ENCODE data around the gene GRIA3.

Gene GRIA3

DNA sequence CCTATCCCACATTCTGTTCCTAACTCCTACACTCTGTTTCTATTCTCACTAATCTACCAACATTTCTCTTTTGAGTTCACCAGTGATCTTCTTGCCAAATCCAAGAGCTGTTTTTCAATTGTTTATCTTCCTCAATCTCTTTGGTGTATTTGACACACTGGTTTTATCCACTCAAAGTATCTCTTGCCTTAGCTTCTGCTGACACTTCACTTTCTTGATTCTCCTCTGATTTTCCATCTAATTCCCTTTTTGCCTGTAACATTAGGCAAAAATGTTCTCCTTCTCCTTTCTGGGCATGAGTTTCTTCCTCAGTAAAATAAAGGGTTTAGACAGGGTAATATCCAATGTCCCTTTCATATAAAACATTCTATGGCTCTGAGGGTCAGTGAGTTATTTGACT, 26.2 kb downstream of the GRIA3 start:
- Histone ChIP-seq H3K23ac (ENCODE audit: low read depth, low read length, poor library complexity) (no peak overlapping the region), H4K8ac (ENCODE audit: low read depth, low read length) (no peak overlapping the region), H2AFZ (ENCODE audit: low read length) (no peak overlapping the region), H3K36me3 (replicated peaks in 1 of 2; ENCODE audit: control insufficient read depth in 2 of 2, insufficient read depth in 2 of 2, low read length in 2 of 2) (no peaks in the 10 kb centered on the region), H2BK5ac (ENCODE audit: low read length) (no peak overlapping the region), H3K4me3 (ENCODE audit: low read length in 2 of 2) (no peak overlapping the region), H3K4me2 (ENCODE audit: insufficient read depth, low read length, poor library complexity, severe bottlenecking) (no peak overlapping the region), H2BK12ac (ENCODE audit: low read length) (no peak overlapping the region), H2AK5ac (ENCODE audit: low read depth, low read length) (no peak overlapping the region), H3K9ac (ENCODE audit: low read depth, low read length, poor library complexity) (no peak overlapping the region), H3K9me3 (replicated peaks in 1 of 2; ENCODE audit: control insufficient read depth in 2 of 2, insufficient read depth in 1 of 2, low read depth in 1 of 2, low read length in 2 of 2) (no peaks in the 10 kb centered on the region), H3K27me3 (ENCODE audit: control insufficient read depth in 3 of 3, insufficient read depth in 3 of 3, low read depth in 1 of 3, low read length in 3 of 3) (no peaks in the 10 kb centered on the region), H3K4me1 (ENCODE audit: control insufficient read depth in 2 of 2, insufficient read depth in 1 of 2, low read depth in 1 of 2, low read length in 2 of 2) (no peaks in the 10 kb centered on the region), H3K18ac (ENCODE audit: low read length) (no peak overlapping the region), H3K4ac (ENCODE audit: low read length) (no peak overlapping the region), H3K27ac (replicated peaks; ENCODE audit: low read length) (no peak overlapping the region), H4K91ac (ENCODE audit: low read depth, low read length, poor library complexity) (no peak overlapping the region), H2BK15ac (ENCODE audit: low read length) (no peak overlapping the region), H3K79me1 (ENCODE audit: low read depth, low read length) (no peaks in the 10 kb centered on the region), H2BK120ac (ENCODE audit: low read depth, low read length) (no peak overlapping the region), H3K14ac (ENCODE audit: low read length) (no peak overlapping the region)
- DNase-seq (ENCODE audit: low spot score) = no peak

DNA sequence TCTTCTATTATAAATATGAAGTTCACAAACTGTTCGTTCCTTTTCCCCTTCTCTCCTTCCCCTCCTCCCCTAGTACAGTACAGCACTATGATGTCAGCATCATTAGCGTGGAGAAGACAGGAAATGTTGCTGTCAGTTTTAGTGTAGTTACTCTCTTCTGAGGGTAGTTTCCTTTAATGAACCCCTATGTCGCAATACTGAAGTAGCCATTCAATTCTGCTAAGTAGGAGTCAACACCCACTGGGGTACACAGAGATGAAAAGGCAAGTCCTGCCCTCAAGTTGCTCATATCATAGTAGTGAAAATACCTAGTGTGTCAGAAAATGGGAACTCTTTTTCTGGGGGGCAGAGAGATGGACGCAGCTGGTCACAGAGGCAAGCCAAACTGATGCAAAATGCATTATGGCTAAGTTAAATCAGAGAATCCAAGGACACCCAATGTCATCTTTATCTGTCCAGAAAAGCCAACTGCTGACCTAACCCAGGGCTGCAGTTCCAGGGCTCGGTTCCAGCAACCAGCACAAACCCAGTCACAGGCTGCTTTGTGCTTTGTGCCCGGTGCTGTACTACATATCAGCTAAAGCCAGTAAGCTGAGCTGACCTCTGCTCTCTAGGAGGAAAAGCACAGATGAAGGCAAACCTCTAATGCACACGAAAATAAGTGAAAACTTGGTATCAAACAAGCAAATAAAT, 31.5 kb downstream of the GRIA3 start:
- no peak overlapping the region for H3K4me3 ChIP-seq (ENCODE audit: low read length in 2 of 2)
- no peak overlapping the region for H3K23ac ChIP-seq (ENCODE audit: low read depth, low read length, poor library complexity)
- no peak overlapping the region for H4K91ac ChIP-seq (ENCODE audit: low read depth, low read length, poor library complexity)
- H2BK5ac ChIP-seq (ENCODE audit: low read length) = no peak overlapping the region
- H2AFZ ChIP-seq (ENCODE audit: low read length) = no peak overlapping the region
- no peak overlapping the region for H2BK15ac ChIP-seq (ENCODE audit: low read length)
- no peak overlapping the region for H3K18ac ChIP-seq (ENCODE audit: low read length)
- WGBS, 2 donors (ENCODE audit: extremely low coverage in 2 of 2, insufficient read length in 2 of 2, insufficient replicate concordance in 1 of 2) = no CpG with 5 or more reads among the region's 7 CpGs
- H3K4ac ChIP-seq (ENCODE audit: low read length) = no peak overlapping the region
- no peak overlapping the region for H3K9ac ChIP-seq (ENCODE audit: low read depth, low read length, poor library complexity)
- peaks cover 0 to 5% of the 10 kb centered on the region in 2 donors for H3K4me1 ChIP-seq (ENCODE audit: control insufficient read depth in 2 of 2, insufficient read depth in 1 of 2, low read depth in 1 of 2, low read length in 2 of 2)
- no peaks in the 10 kb centered on the region for H3K9me3 ChIP-seq (replicated peaks in 1 of 2; ENCODE audit: control insufficient read depth in 2 of 2, insufficient read depth in 1 of 2, low read depth in 1 of 2, low read length in 2 of 2)
- no peaks in the 10 kb centered on the region for H3K36me3 ChIP-seq (replicated peaks in 1 of 2; ENCODE audit: control insufficient read depth in 2 of 2, insufficient read depth in 2 of 2, low read length in 2 of 2)
- H3K14ac ChIP-seq (ENCODE audit: low read length) = no peak overlapping the region
- H3K27me3 ChIP-seq (ENCODE audit: control insufficient read depth in 3 of 3, insufficient read depth in 3 of 3, low read depth in 1 of 3, low read length in 3 of 3) = peaks cover 0 to 6% (median 0%) of the 10 kb centered on the region in 3 experiments
- H2BK12ac ChIP-seq (ENCODE audit: low read length) = no peak overlapping the region
- no peak overlapping the region for H4K8ac ChIP-seq (ENCODE audit: low read depth, low read length)
- DNase-seq (ENCODE audit: low spot score) = no peak
- no peak overlapping the region for H2AK5ac ChIP-seq (ENCODE audit: low read depth, low read length)
- no peak overlapping the region for H3K4me2 ChIP-seq (ENCODE audit: insufficient read depth, low read length, poor library complexity, severe bottlenecking)
- H2BK120ac ChIP-seq (ENCODE audit: low read depth, low read length) = no peak overlapping the region
- no peaks in the 10 kb centered on the region for H3K79me1 ChIP-seq (ENCODE audit: low read depth, low read length)
- no peak overlapping the region for H3K27ac ChIP-seq (replicated peaks; ENCODE audit: low read length)

DNA sequence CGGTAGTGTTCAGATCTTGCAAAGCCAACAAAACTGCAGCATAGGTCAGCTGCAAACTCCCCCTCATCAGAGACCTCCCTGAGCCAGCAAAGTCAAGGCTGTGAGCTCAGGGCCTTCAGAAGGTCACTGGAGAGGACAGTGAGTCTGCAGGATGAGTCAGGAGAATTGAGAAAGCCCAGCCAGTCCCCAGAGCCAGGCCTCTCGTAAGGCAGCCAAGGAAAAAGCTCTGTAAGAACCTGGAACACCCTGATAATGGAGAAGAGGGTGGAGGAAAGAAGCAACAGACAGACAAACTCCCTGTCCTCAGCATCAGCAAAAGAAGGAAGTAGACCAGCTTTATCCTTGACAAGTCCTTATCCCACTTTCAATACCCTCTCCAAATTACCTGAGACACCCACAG, 33.0 kb downstream of the GRIA3 start:
- no CpG with 5 or more reads among the region's 2 CpGs for WGBS, 2 donors (ENCODE audit: extremely low coverage in 2 of 2, insufficient read length in 2 of 2, insufficient replicate concordance in 1 of 2)
- Histone ChIP-seq H2BK15ac (ENCODE audit: low read length) (no peak overlapping the region), H3K9ac (ENCODE audit: low read depth, low read length, poor library complexity) (no peak overlapping the region), H2AK5ac (ENCODE audit: low read depth, low read length) (no peak overlapping the region), H2AFZ (ENCODE audit: low read length) (no peak overlapping the region), H2BK12ac (ENCODE audit: low read length) (no peak overlapping the region), H3K4ac (ENCODE audit: low read length) (no peak overlapping the region), H3K14ac (ENCODE audit: low read length) (no peak overlapping the region), H3K4me3 (ENCODE audit: low read length in 2 of 2) (no peak overlapping the region), H4K8ac (ENCODE audit: low read depth, low read length) (no peak overlapping the region), H4K91ac (ENCODE audit: low read depth, low read length, poor library complexity) (no peak overlapping the region), H3K4me1 (ENCODE audit: control insufficient read depth in 2 of 2, insufficient read depth in 1 of 2, low read depth in 1 of 2, low read length in 2 of 2) (peaks cover 0 to 5% of the 10 kb centered on the region in 2 donors), H3K18ac (ENCODE audit: low read length) (no peak overlapping the region), H3K23ac (ENCODE audit: low read depth, low read length, poor library complexity) (no peak overlapping the region), H3K36me3 (replicated peaks in 1 of 2; ENCODE audit: control insufficient read depth in 2 of 2, insufficient read depth in 2 of 2, low read length in 2 of 2) (no peaks in the 10 kb centered on the region), H3K27me3 (ENCODE audit: control insufficient read depth in 3 of 3, insufficient read depth in 3 of 3, low read depth in 1 of 3, low read length in 3 of 3) (peaks cover 0 to 6% (median 0%) of the 10 kb centered on the region in 3 experiments), H2BK120ac (ENCODE audit: low read depth, low read length) (no peak overlapping the region), H2BK5ac (ENCODE audit: low read length) (no peak overlapping the region), H3K27ac (replicated peaks; ENCODE audit: low read length) (no peak overlapping the region), H3K9me3 (replicated peaks in 1 of 2; ENCODE audit: control insufficient read depth in 2 of 2, insufficient read depth in 1 of 2, low read depth in 1 of 2, low read length in 2 of 2) (no peaks in the 10 kb centered on the region), H3K79me1 (ENCODE audit: low read depth, low read length) (no peaks in the 10 kb centered on the region), H3K4me2 (ENCODE audit: insufficient read depth, low read length, poor library complexity, severe bottlenecking) (no peak overlapping the region)
- no peak for DNase-seq (ENCODE audit: low spot score)

DNA sequence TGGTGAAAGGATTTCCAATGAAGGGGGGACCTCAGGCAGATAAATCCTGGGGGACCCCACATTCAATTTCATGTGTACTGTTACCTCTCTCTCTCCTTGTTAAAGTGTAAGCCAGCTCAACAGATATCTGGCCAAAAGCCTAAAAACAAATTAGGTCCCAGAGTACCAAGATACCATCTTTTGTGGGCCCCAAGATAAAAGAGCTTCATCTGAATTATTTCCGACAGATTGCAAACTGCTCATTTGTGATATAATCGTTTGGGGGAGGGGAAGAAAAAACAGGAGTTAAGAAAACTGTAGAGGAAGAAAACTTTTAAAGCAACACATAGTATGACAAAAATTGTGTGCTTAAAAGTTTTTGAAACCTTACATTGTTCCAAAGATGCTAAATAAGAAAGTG, 33.6 kb downstream of the GRIA3 start:
- Histone ChIP-seq H2BK120ac (ENCODE audit: low read depth, low read length) (no peak overlapping the region), H2BK12ac (ENCODE audit: low read length) (no peak overlapping the region), H3K9me3 (replicated peaks in 1 of 2; ENCODE audit: control insufficient read depth in 2 of 2, insufficient read depth in 1 of 2, low read depth in 1 of 2, low read length in 2 of 2) (no peaks in the 10 kb centered on the region), H3K4ac (ENCODE audit: low read length) (no peak overlapping the region), H3K14ac (ENCODE audit: low read length) (no peak overlapping the region), H3K4me3 (ENCODE audit: low read length in 2 of 2) (no peak overlapping the region), H2BK15ac (ENCODE audit: low read length) (no peak overlapping the region), H3K27me3 (ENCODE audit: control insufficient read depth in 3 of 3, insufficient read depth in 3 of 3, low read depth in 1 of 3, low read length in 3 of 3) (peaks cover 0 to 6% (median 0%) of the 10 kb centered on the region in 3 experiments), H3K27ac (replicated peaks; ENCODE audit: low read length) (no peak overlapping the region), H4K8ac (ENCODE audit: low read depth, low read length) (no peak overlapping the region), H3K79me1 (ENCODE audit: low read depth, low read length) (no peaks in the 10 kb centered on the region), H2AFZ (ENCODE audit: low read length) (no peak overlapping the region), H3K18ac (ENCODE audit: low read length) (no peak overlapping the region), H2BK5ac (ENCODE audit: low read length) (no peak overlapping the region), H3K23ac (ENCODE audit: low read depth, low read length, poor library complexity) (no peak overlapping the region), H3K9ac (ENCODE audit: low read depth, low read length, poor library complexity) (no peak overlapping the region), H4K91ac (ENCODE audit: low read depth, low read length, poor library complexity) (no peak overlapping the region), H3K4me2 (ENCODE audit: insufficient read depth, low read length, poor library complexity, severe bottlenecking) (no peak overlapping the region), H3K4me1 (ENCODE audit: control insufficient read depth in 2 of 2, insufficient read depth in 1 of 2, low read depth in 1 of 2, low read length in 2 of 2) (peaks cover 0 to 5% of the 10 kb centered on the region in 2 donors), H2AK5ac (ENCODE audit: low read depth, low read length) (no peak overlapping the region), H3K36me3 (replicated peaks in 1 of 2; ENCODE audit: control insufficient read depth in 2 of 2, insufficient read depth in 2 of 2, low read length in 2 of 2) (no peaks in the 10 kb centered on the region)
- no CpG with 5 or more reads among the region's 2 CpGs for WGBS, 2 donors (ENCODE audit: extremely low coverage in 2 of 2, insufficient read length in 2 of 2, insufficient replicate concordance in 1 of 2)
- no peak for DNase-seq (ENCODE audit: low spot score)
